Fibroblast of villous mesenchyme (primary cell): ENCODE data around the gene SMNDC1. TPM values are rescaled to one million over a fixed set of nuclear protein-coding genes. Genes with fewer than 3 reads are reported as not detected.
A peak's percentile ranks its signal among the peaks of the same experiment; 100 is the strongest.
"Not testable (repeated sequence)": the region's sequence is repeated elsewhere in the genome, so short reads cannot be mapped to it uniquely, and the experiment has no call there.

Source experiments
- DNase-seq: peaks from one replicate; pipeline ENCODE4 v3.0.0-alpha.2; 2010; ENCODE audit warnings: low read depth
- H3K4me3 ChIP-seq: 2 replicates; pipeline ENCODE4 v1.5.1; 2011; ENCODE audit warnings: low read depth, mild to moderate bottlenecking, low read length
- total RNA-seq: library from RNA; depleted of rRNA; stranded (reverse); fragments of >200 nt; gene quantifications from 2 replicates; pipeline ENCODE4 v1.2.3, GENCODE V29; 2012
- TF ChIP-seq, protein P1 (sequence below): IDR thresholded peaks from 2 replicates; pipeline ENCODE4 v1.5.1; 2012; ENCODE audit warnings: low read depth, mild to moderate bottlenecking, low read length; ENCODE audit not compliant: insufficient read depth

Gene SMNDC1
- total RNA-seq, 1 donor: 11.7 TPM

DNA sequence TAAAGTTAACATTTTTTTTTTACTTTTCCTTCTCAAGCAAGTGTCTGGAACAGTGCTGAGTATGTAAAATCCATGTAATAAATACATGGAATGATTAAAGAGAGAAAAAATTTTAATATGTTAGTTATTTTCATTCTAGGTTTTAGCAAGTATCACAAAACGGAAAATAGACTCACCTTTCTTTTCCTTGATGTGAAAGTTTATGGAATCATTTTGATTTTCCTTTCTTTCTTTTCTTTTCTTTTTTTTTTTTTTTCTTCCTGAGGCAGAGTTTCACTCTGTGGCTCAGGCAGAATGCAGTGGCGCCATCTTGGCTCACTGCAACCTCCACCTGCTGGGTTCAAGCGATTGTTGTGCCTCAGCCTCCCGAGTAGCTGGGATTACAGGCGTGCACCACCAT lies 28.1 kb downstream of the SMNDC1 start:
- no peak for DNase-seq
- no peak overlapping the region for H3K4me3 ChIP-seq
- TF ChIP-seq, protein P1, sequence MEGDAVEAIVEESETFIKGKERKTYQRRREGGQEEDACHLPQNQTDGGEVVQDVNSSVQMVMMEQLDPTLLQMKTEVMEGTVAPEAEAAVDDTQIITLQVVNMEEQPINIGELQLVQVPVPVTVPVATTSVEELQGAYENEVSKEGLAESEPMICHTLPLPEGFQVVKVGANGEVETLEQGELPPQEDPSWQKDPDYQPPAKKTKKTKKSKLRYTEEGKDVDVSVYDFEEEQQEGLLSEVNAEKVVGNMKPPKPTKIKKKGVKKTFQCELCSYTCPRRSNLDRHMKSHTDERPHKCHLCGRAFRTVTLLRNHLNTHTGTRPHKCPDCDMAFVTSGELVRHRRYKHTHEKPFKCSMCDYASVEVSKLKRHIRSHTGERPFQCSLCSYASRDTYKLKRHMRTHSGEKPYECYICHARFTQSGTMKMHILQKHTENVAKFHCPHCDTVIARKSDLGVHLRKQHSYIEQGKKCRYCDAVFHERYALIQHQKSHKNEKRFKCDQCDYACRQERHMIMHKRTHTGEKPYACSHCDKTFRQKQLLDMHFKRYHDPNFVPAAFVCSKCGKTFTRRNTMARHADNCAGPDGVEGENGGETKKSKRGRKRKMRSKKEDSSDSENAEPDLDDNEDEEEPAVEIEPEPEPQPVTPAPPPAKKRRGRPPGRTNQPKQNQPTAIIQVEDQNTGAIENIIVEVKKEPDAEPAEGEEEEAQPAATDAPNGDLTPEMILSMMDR: no peak

DNA sequence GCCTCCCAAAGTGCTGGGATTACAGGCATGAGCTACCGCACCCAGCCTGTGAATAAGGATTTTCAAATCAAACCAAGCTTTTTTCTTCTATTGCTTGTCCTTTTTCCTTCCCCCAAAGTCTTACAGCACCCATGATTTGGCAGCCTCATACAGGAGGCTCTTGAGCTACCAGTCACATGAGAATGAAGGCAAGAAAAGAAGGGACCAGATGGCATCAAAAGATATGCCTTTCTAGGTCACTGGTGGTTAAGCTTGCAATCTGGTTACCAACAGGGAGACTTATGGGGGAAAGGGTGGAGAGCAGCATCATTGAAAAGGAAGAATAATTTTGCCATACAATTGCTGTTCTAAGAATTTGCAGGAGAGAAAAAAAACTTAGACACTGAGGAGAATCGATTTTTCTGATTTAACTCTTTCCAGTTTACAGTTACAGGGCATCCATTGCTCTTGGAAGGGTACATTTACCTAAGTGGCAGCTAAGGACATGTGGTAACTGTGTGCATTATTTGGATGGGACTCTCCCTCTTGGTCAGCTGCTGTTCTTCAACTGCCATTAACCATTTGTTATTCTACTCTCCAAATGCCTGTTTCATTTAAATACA lies 29.5 kb downstream of the SMNDC1 start:
- TF ChIP-seq, protein P1: no peak
- no peak overlapping the region for H3K4me3 ChIP-seq
- DNase-seq: no peak

- H3K4me3 ChIP-seq: no peak overlapping the region
- TF ChIP-seq, protein P1: no peak
- no peak for DNase-seq
Observed at GRCh38 chr10:110274647-110275046, 30.1 kb downstream of the SMNDC1 start.

- H3K4me3 ChIP-seq: no peak overlapping the region
- TF ChIP-seq, protein P1: no peak
- DNase-seq: no peak
Observed at GRCh38 chr10:110274072-110274627, 30.6 kb downstream of the SMNDC1 start.

DNA sequence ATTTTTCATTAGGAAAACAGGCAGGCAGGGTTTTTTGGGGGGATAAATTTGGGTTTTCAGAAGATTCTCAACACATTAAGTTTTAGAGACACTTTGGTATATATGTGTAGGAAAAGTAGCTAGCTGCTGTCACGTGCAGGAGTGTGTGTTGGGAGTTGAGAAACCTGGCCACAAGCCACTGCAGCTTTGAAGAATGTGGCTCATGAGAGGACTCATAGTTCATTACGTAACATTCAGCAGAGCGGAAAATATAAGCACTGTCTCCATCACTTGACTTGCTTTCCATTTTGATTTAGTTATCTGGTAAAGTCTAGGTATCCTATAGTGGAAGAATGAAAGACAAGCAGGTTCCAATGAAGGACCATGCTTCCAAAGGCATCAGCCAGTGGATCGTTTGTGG lies 31.2 kb downstream of the SMNDC1 start:
- DNase-seq: peak; percentile 77
- H3K4me3 ChIP-seq: no peak overlapping the region
- TF ChIP-seq, protein P1: no peak

GRCh38 chr10:110272995-110273394 lies 31.7 kb downstream of the SMNDC1 start:
- H3K4me3 ChIP-seq, DNase-seq: not testable (repeated sequence)

DNA sequence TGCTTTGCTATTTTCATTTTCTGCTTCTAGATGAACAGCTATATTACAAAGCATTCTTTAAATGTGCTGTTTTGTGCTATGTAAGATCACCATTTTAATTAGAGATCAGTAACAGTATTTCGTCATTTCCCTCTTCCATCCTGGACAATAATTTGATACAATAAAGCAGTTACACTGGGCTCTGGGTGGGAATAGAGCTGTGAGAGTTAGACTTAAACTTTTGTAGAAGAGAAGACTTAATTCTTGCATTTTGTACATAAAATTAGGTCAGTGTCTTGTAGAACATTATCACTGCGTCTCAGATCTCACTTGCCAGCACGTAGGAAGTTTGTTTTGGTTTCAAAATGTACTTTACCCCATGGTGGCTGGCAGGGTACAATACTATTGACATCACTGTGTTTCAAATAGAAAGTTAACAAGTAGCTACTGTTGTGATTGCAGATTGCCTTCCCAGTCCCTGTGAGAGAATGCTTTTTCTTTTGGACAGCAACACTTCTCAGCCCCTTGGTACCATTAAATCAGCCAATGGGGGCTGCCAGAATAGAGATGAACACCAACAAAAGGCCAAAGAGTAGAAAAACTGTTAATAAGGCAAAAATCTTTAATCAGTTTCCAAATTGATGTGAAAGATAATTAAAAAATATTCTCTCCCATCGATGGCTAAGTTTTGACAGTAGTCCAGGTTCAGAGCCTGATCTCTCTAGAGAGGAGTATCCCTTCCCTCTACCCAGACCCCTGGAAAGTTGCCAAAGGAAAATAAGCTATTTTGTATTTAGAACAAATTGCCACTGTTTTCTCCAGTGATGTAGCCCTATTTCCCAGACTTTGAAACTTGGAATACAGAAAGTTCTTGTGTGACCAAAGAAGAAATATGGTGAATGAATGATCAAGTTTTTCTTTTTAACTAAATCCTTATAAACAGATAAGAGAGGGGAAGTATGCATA lies 35.1 kb downstream of the SMNDC1 start:
- H3K4me3 ChIP-seq: no peak overlapping the region
- TF ChIP-seq, protein P1: no peak
- DNase-seq: no peak
